GM20000 (cell line): Measurements from ENCODE around the gene AXIN1.
"Not testable (repeated sequence)": the region's sequence is repeated elsewhere in the genome, so short reads cannot be mapped to it uniquely, and the experiment has no call there.

ENCODE experiments used
- DNase-seq: peaks from one replicate; pipeline ENCODE4 v3.0.0; 2012; ENCODE audit warnings: low spot score
- CTCF ChIP-seq: IDR thresholded peaks from 2 replicates; pipeline ENCODE4 v1.5.1; 2012; ENCODE audit warnings: mild to moderate bottlenecking, control low read depth; ENCODE audit errors: extremely low read depth, missing control alignments

The AXIN1 gene

GRCh38 chr16:397736-398332 lies 45.3 kb upstream of the AXIN1 start:
- DNase-seq = peak; percentile 78
- TF ChIP-seq CTCF = no peak

GRCh38 chr16:397135-397661 lies 44.7 kb upstream of the AXIN1 start, which contains the start of gene NME4:
Gene NME4, plus strand, starts transcription at chr16:397199. Its CDS starts 24 bp downstream, at chr16:397223.
- no peak for TF ChIP-seq CTCF
- DNase-seq = peak; percentile 80

- TF ChIP-seq CTCF = no peak
- peak; percentile 64 for DNase-seq
Observed at GRCh38 chr16:396605-397004, 44.1 kb upstream of the AXIN1 start.

GRCh38 chr16:396199-396598 lies 43.7 kb upstream of the AXIN1 start:
- TF ChIP-seq CTCF = no peak
- DNase-seq = no peak

- no peak for DNase-seq
- no peak for TF ChIP-seq CTCF
Observed at GRCh38 chr16:392450-393030, 40.0 kb upstream of the AXIN1 start.

GRCh38 chr16:391885-392335 lies 39.4 kb upstream of the AXIN1 start:
- TF ChIP-seq CTCF = peak; percentile 42
- peak; percentile 67 for DNase-seq

GRCh38 chr16:389352-389751 lies 36.8 kb upstream of the AXIN1 start:
- DNase-seq = no peak

GRCh38 chr16:387761-388666 lies 35.5 kb upstream of the AXIN1 start:
- not testable (repeated sequence) for DNase-seq

More at GRCh38 chr16:389352-389751, 36.8 kb upstream of the AXIN1 start:
- no peak for TF ChIP-seq CTCF
